Gastroesophageal sphincter (tissue), 2 donors: ENCODE results near the gene SYNE4.

ENCODE experiments used
- EP300 ChIP-seq: sonication (generic); formaldehyde crosslinking; IDR thresholded peaks from one replicate; pipeline ENCODE4 v1.6.1; 2017; ENCODE audit warnings: antibody characterized with exemption, mild to moderate bottlenecking
- POLR2AphosphoS5 ChIP-seq: sonication (generic); formaldehyde crosslinking; IDR thresholded peaks from one replicate; pipeline ENCODE4 v1.6.1; 2017; ENCODE audit warnings: antibody characterized with exemption

DNA sequence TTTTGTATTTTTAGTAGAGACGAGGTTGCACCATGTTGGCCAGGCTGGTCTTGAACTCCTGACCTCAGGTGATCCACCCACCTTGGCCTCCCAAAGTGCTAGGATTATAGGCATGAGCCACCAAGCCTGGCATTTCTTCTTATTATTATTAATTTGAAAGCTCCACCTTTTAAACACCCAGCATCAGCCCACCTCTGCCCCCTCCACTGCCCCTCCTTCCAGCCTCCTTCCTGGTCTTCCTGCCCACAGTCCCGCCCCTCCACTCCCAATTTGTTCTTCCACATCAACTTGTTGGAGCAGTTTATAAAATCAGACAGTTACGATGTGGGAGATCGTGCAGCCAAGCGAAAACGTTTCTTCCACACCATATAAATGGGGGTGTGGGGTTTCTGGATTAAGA is 31.9 kb upstream of the SYNE4 start:
- no peak for TF ChIP-seq EP300
- TF ChIP-seq POLR2AphosphoS5: no peak
